A549 (cell line): ENCODE measurements around the gene PAM16. TPM values are rescaled to one million over a fixed set of nuclear protein-coding genes. Genes with fewer than 3 reads are reported as not detected.

Source experiments
- ATAC-seq, 2 experiments: fragments of 200-7000 bp in 1 of 2; fragments of >200 bp in 1 of 2; cut with Nextera tagmentation in 1 of 2; cut with Tn5 transposase in 1 of 2; 3 replicates each; pipeline versions ENCODE4 v1.8.0 to v1.9.1; 2018 to 2020; ENCODE audit warnings: mild to moderate bottlenecking in 1 of 2, moderate library complexity in 1 of 2
- CTCF ChIA-PET: fragments of 300-600 bp; sonication (Branson Sonifier 250); formaldehyde crosslinking; extraction: SDS; loops from one replicate; lab custom pipeline; 2021; ENCODE audit warnings: antibody characterized with exemption, inconsistent platforms; lab: Yijun Ruan, JAX
- POLR2A ChIA-PET: fragments of 350-600 bp; formaldehyde crosslinking; extraction: SDS; loops from one replicate; lab custom pipeline; 2021; ENCODE audit warnings: antibody characterized with exemption, inconsistent platforms; lab: Yijun Ruan, JAX
- DNase-seq, 2 experiments: peaks; one replicate each; pipeline versions ENCODE4 v3.0.0 to v3.0.0-alpha.2; 2011 to 2016; ENCODE audit warnings: low read depth in 1 of 2, low spot score in 1 of 2
- FAIRE-seq: peaks from 2 replicates; lab custom pipeline; 2011; peaks lifted over from hg19 to GRCh38; lab: Jason Lieb, UNC
- H3K27ac ChIP-seq, 2 experiments: fragments of >200 bp; sonication (Bioruptor Twin); formaldehyde crosslinking; 3 replicates each; pipeline ENCODE4 v1.5.1; 2016 to 2017
- H3K4me1 ChIP-seq: fragments of >200 bp; sonication (Bioruptor Twin); formaldehyde crosslinking; 3 replicates; pipeline ENCODE4 v1.6.1; 2016
- H3K4me2 ChIP-seq: fragments of >200 bp; sonication (Bioruptor Twin); formaldehyde crosslinking; 3 replicates; pipeline ENCODE4 v1.6.1; 2016
- H3K4me3 ChIP-seq: fragments of >200 bp; sonication (Bioruptor Twin); formaldehyde crosslinking; 3 replicates; pipeline ENCODE4 v1.5.1; 2016
- H3K9me3 ChIP-seq: fragments of >200 bp; sonication (Bioruptor Twin); formaldehyde crosslinking; 3 replicates; pipeline ENCODE4 v1.6.1; 2016
- CBX2 ChIP-seq: fragments of 200-600 bp; sonication (generic); IDR thresholded peaks from 2 replicates; pipeline ENCODE4 v1.6.1; 2016; ENCODE audit warnings: low read depth, mild to moderate bottlenecking, borderline replicate concordance
- EHF ChIP-seq: fragments of 250-450 bp; sonication (Bioruptor Pico); IDR thresholded peaks from 2 replicates; pipeline ENCODE4 v1.5.0; 2020; ENCODE audit warnings: mild to moderate bottlenecking
- EHMT2 ChIP-seq: fragments of 200-600 bp; sonication (generic); IDR thresholded peaks from 2 replicates; pipeline ENCODE4 v1.6.1; 2016; ENCODE audit warnings: antibody characterized with exemption, low read depth, mild to moderate bottlenecking, moderate library complexity
- FOSB ChIP-seq: fragments of 250-450 bp; sonication (Bioruptor Pico); IDR thresholded peaks from 2 replicates; pipeline ENCODE4 v1.5.0; 2020; ENCODE audit warnings: mild to moderate bottlenecking, moderate library complexity
- HDAC2 ChIP-seq: fragments of 200-600 bp; sonication (generic); IDR thresholded peaks from 2 replicates; pipeline ENCODE4 v1.6.1; 2016
- JUNB ChIP-seq: fragments of >200 bp; sonication (Bioruptor Twin); formaldehyde crosslinking; IDR thresholded peaks from 2 replicates; pipeline ENCODE4 v1.6.1; 2016
- KDM1A ChIP-seq: fragments of 200-600 bp; sonication (generic); IDR thresholded peaks from 2 replicates; pipeline ENCODE4 v1.6.1; 2016; ENCODE audit warnings: low read depth, mild to moderate bottlenecking
- KDM5A ChIP-seq: fragments of 200-600 bp; sonication (generic); IDR thresholded peaks from 2 replicates; pipeline ENCODE4 v1.6.1; 2016; ENCODE audit warnings: antibody characterized with exemption, mild to moderate bottlenecking
- MAFK ChIP-seq: fragments of 450-650 bp; IDR thresholded peaks from 2 replicates; pipeline ENCODE4 v1.6.1; 2014; ENCODE audit not compliant: partially characterized antibody
- MYC ChIP-seq: IDR thresholded peaks from 2 replicates; pipeline ENCODE4 v1.6.1; 2012; ENCODE audit warnings: mild to moderate bottlenecking, inconsistent platforms, low read length, improper control_type of control experiment, borderline replicate concordance
- POLR2AphosphoS2 ChIP-seq: conservative IDR thresholded peaks from 2 replicates; pipeline ENCODE4 v1.6.1; 2012; ENCODE audit warnings: low read length, improper control_type of control experiment, inconsistent platforms
- RCOR1 ChIP-seq: fragments of 150-350 bp; IDR thresholded peaks from 2 replicates; pipeline ENCODE4 v1.6.1; 2014; ENCODE audit warnings: antibody characterized with exemption, low read length, low read depth
- SREBF2 ChIP-seq: fragments of 450-650 bp; IDR thresholded peaks from 2 replicates; pipeline ENCODE4 v1.6.1; 2014; ENCODE audit warnings: mild to moderate bottlenecking, moderate library complexity
- ZNF302 ChIP-seq: fragments of 250-450 bp; sonication (Bioruptor Pico); IDR thresholded peaks from 2 replicates; pipeline ENCODE4 v1.9.0; 2021; ENCODE audit warnings: inconsistent platforms, mild to moderate bottlenecking, moderate library complexity
- WGBS: methylation state at CpG from one replicate; pipeline ENCODE4 v1.1.6; 2017; ENCODE audit errors: missing lambda C conversion rate; 5-methylcytosine and 5-hydroxymethylcytosine counted together
- polyA plus RNA-seq, 4 experiments: library from polyadenylated mRNA; depleted of rRNA in 3 of 4; stranded (reverse); fragments of >200 nt; fragmentation: RNase III in 1 of 4; extraction: RNeasy Plus Mini Kit Qiagen cat#74134 plus additional on column Dnase treatment in 1 of 4; gene quantifications; 2 replicates in 3 of 4; 3 replicates in 1 of 4; pipeline ENCODE4 v1.2.3, GENCODE V29; 2011 to 2017
- TF ChIP-seq, protein P1 (sequence below): fragments of 150-350 bp; IDR thresholded peaks from 2 replicates; pipeline ENCODE4 v1.6.1; 2014; ENCODE audit warnings: low read depth, mild to moderate bottlenecking, low read length
- TF ChIP-seq, protein P2 (sequence below): fragments of >200 bp; sonication (Bioruptor Twin); formaldehyde crosslinking; IDR thresholded peaks from 2 replicates; pipeline ENCODE4 v1.6.1; 2016
- TF ChIP-seq, protein P3 (sequence below): fragments of >200 bp; sonication (Bioruptor Twin); formaldehyde crosslinking; IDR thresholded peaks from 3 replicates; pipeline ENCODE4 v1.6.1; 2016

The PAM16 gene
- polyA plus RNA-seq, 2 of the 4 experiments (the other 2 are of a cell fraction): 55.1 to 59.1 TPM

DNA sequence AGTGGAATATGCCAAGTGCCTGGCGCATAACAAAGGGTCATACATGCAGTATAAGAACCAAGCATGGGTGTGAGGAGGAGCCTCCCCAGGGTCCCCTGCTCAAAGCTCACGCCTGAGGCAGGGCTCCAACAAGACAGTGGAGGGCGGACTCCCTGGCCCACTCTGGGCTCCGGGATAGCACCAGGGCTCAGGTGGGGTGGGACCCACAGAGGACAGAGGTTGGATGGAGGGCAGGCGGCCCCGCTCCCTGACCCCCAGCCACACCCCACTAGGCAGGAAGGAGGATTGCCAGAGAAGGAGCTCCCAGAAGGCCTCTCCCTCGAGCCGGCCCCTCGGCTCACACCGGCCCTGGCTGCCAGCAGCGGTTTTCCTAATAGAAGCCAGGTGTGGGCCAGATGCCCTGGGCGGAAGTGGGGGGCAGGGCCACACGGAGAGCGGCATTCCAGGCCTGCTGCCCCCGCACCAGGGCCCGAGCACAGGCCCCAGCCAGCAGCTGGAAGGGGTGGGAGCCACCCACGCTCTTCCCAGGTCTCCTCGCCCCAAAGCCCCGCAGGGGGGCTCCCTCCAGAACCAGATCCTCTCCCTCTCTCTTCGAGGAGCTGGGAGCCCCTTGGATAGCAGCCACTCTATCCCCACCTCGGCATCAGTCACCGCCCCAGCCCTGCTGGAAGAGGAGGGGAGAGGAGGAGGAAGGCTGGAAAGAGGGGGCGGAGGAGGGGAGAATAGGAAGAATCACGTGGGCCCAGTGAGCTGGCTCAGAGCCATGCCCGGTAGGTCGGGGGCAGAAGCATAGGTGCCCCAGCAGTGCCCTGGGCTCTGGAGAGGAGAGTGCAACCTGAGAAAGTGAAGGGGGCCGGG, 41.5 kb upstream of the PAM16 start:
- no peak for DNase-seq
- ChIA-PET POLR2A (no interaction called here), CTCF (interaction anchor here (0.6 to 32.6 kb wide), 8 partner anchors 13 to 192 kb away, joined by 3 to 833 read pairs (median 4); partner anchors contain the start of gene VASN)
- Histone ChIP-seq H3K4me3 (no peak overlapping the region), H3K4me1 (peaks cover 16% of the 10 kb centered on the region; the same call in 2 of the 3 replicates), H3K9me3 (no peaks in the 10 kb centered on the region), H3K27ac (peak overlapping the region in 1 of 2 experiments; percentile 23; a peak in 1 of 6 replicates), H3K4me2 (no peak overlapping the region)
- TF ChIP-seq KDM1A (no peak), JUNB (no peak), FOSB (CRISPR knock-in tag) (no peak), MAFK (no peak), RCOR1 (no peak), EHMT2 (no peak), EHF (CRISPR knock-in tag) (no peak), POLR2AphosphoS2 (no peak)
- TF ChIP-seq, protein P1, sequence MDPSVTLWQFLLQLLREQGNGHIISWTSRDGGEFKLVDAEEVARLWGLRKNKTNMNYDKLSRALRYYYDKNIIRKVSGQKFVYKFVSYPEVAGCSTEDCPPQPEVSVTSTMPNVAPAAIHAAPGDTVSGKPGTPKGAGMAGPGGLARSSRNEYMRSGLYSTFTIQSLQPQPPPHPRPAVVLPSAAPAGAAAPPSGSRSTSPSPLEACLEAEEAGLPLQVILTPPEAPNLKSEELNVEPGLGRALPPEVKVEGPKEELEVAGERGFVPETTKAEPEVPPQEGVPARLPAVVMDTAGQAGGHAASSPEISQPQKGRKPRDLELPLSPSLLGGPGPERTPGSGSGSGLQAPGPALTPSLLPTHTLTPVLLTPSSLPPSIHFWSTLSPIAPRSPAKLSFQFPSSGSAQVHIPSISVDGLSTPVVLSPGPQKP: no peak
- TF ChIP-seq, protein P2, sequence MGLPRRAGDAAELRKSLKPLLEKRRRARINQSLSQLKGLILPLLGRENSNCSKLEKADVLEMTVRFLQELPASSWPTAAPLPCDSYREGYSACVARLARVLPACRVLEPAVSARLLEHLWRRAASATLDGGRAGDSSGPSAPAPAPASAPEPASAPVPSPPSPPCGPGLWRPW: no peak
- FAIRE-seq: no peak
- 82% methylated on average over 17 of the region's 27 CpGs for WGBS
- ATAC-seq: no peak

DNA sequence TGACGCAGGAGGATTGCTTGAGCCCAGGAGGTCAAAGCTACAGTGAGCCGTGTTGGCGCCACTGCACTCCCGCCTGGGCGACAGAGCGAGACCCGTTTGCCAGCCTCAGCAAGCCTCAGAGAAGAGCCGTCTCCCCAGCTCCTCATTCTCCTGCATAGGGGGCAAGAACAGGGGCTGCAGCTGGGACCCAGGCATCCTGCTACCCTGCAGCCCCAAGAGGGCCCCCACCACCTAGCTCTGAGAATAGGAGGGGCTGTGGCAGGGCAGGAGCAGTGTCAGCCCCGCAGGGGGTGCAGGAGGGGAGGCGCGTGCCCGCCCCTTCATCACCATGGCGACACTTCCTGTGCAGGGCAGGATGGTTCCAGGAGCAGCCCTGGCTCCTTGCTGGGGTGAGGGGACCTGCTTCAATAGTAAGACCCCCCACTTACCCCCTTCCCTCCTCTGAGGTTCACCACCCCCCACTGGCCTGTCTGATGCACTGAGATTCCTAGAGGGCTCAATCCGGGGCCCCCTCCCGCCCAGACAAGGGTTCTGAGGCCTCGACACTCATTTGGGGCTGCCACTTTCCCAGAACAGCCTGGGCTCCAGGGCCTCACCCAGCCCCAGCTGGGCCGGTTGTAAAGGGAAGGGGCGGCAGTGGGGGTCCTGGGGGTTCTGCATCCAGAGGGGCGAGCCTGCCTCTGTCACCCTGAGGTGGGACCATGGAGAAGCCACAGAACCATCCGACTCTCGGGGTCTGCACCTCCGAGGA, 40.7 kb upstream of the PAM16 start:
- ATAC-seq: no peak
- Histone ChIP-seq H3K9me3 (no peaks in the 10 kb centered on the region), H3K4me1 (peaks cover 18% of the 10 kb centered on the region; the same call in 2 of the 3 replicates), H3K4me3 (no peak overlapping the region), H3K4me2 (no peak overlapping the region)
- ChIA-PET CTCF (interaction anchor here (0.6 to 32.6 kb wide), 5 partner anchors 10 to 92 kb away, joined by 3 to 833 read pairs (median 7); partner anchors contain the start of gene VASN), POLR2A (no interaction called here)
- no peak for DNase-seq
- FAIRE-seq: no peak
- TF ChIP-seq, protein P3, sequence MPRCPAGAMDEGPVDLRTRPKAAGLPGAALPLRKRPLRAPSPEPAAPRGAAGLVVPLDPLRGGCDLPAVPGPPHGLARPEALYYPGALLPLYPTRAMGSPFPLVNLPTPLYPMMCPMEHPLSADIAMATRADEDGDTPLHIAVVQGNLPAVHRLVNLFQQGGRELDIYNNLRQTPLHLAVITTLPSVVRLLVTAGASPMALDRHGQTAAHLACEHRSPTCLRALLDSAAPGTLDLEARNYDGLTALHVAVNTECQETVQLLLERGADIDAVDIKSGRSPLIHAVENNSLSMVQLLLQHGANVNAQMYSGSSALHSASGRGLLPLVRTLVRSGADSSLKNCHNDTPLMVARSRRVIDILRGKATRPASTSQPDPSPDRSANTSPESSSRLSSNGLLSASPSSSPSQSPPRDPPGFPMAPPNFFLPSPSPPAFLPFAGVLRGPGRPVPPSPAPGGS: no peak
- TF ChIP-seq, all 56 proteins: peak for 0
- WGBS: 96% methylated on average over 10 of the region's 22 CpGs
- H3K27ac ChIP-seq: no peak overlapping the region

DNA sequence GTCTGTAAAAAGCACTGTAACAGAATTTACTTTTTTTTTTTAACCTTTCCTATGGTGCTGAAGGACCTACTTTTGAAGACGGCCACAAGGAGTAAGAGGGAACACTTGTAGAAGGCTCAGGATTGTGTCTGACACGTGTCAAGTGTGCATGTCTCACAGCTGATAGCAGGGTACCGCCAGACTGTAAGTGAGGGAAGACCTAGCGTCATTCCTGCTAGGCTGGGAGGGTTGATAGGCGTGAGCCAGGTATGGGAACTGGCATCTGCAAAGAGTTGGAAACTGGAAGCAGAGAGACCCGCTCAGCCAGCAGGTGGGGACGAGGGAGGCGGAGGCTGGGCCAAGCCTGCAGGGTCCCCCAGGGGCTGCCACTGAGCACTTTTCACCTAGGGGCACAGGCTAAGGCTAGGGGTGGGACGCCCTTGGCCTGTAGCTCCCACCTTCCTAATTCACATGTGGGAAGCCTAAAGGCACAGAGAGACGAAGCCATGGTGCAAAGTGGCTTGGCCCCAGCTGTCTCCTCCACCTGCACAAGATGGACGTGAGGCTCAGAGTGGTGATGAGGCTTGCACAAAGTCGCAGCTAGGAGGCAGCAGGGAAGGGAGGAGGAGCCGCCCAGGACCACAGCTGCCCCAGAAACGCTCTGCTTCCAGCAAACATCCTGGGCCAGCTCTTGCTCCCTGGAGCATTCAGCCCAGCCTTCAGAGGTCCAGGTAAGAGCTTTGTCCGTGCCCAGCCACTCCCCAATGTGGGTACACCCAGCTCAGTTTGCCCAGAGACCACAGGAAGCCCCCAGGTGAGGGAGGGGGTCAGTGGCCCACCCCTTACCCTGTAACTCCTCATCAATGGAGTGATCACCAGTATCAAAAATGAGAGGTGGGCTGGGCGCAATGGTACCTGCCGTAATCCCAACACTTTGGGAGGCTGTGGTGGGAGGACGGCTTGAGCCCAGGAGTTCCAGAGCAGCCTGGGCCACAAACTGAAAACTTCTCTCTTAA, 39.4 kb upstream of the PAM16 start:
- TF ChIP-seq ZNF302 (CRISPR knock-in tag): no peak
- no peak for TF ChIP-seq CBX2
- no peak for TF ChIP-seq HDAC2
- no peak for TF ChIP-seq MYC
- no peak for TF ChIP-seq POLR2AphosphoS2
- TF ChIP-seq SREBF2: no peak
- no peak for TF ChIP-seq KDM5A
- Histone ChIP-seq H3K27ac (no peak overlapping the region), H3K4me1 (peaks cover 19% of the 10 kb centered on the region; the same call in 2 of the 3 replicates), H3K4me3 (no peak overlapping the region), H3K9me3 (no peaks in the 10 kb centered on the region), H3K4me2 (no peak overlapping the region)
- DNase-seq (no peak), ATAC-seq (peak in 1 of 2 experiments; percentile 40; a peak in 2 of 6 replicates), FAIRE-seq (no peak)
- 87% methylated on average over 18 of the region's 18 CpGs for WGBS
- POLR2A ChIA-PET: no interaction called here
- CTCF ChIA-PET: interaction anchor here (0.6 to 32.6 kb wide), 12 partner anchors 9 to 102 kb away, joined by 3 to 833 read pairs (median 5); partner anchors contain the start of genes PAM16 and VASN
